Cardiac fibroblast (primary cell): ENCODE measurements around the gene NR1D2.

ENCODE experiments used
- DNase-seq, 2 donors: peaks; one replicate each; pipeline versions ENCODE4 v3.0.0 to v3.0.0-alpha.2; 2010; ENCODE audit warnings: low read depth in 2 of 2
- H3K4me3 ChIP-seq, 2 donors: replicated peaks in 1 of 2; 1 replicate in 1 of 2; 2 replicates in 1 of 2; pipeline ENCODE4 v1.5.1; 2011; ENCODE audit warnings: low read depth in 2 of 2, low read length in 2 of 2, mild to moderate bottlenecking in 2 of 2, moderate library complexity in 1 of 2
- CTCF ChIP-seq: IDR thresholded peaks from one replicate; pipeline ENCODE4 v1.5.1; 2011; ENCODE audit warnings: low read depth, mild to moderate bottlenecking, low read length, inconsistent platforms

Gene NR1D2

GRCh38 chr3:23952646-23953045 is 7.6 kb downstream of the NR1D2 start:
- H3K4me3 ChIP-seq = no peak overlapping the region
- TF ChIP-seq CTCF = no peak
- DNase-seq = peak; percentile 26 to 54

- no peak for DNase-seq
- TF ChIP-seq CTCF = no peak
- no peak overlapping the region for H3K4me3 ChIP-seq
Observed at GRCh38 chr3:23953523-23953922, 8.4 kb downstream of the NR1D2 start.

GRCh38 chr3:23954144-23954543 is 9.1 kb downstream of the NR1D2 start:
- no peak for TF ChIP-seq CTCF
- H3K4me3 ChIP-seq = no peak overlapping the region
- no peak for DNase-seq

- no peak for TF ChIP-seq CTCF
- DNase-seq = no peak
- H3K4me3 ChIP-seq = no peak overlapping the region
Observed at GRCh38 chr3:23956701-23957100, 11.6 kb downstream of the NR1D2 start.

GRCh38 chr3:23959135-23959900 is 14.2 kb downstream of the NR1D2 start:
- no peak overlapping the region for H3K4me3 ChIP-seq
- DNase-seq = peak; percentile 70 to 94
- TF ChIP-seq CTCF = no peak

GRCh38 chr3:23960649-23961048 is 15.6 kb downstream of the NR1D2 start:
- DNase-seq = no peak
- H3K4me3 ChIP-seq = no peak overlapping the region
- TF ChIP-seq CTCF = no peak

GRCh38 chr3:23961066-23961465 is 16.0 kb downstream of the NR1D2 start:
- peak in 1 of 2 donors; percentile 36 for DNase-seq
- no peak for TF ChIP-seq CTCF
- H3K4me3 ChIP-seq = no peak overlapping the region
